Measurements from ENCODE around the gene L3MBTL4.
"Not testable (repeated sequence)": the region's sequence is repeated elsewhere in the genome, so short reads cannot be mapped to it uniquely, and the experiment has no call there.

Gene L3MBTL4

DNA sequence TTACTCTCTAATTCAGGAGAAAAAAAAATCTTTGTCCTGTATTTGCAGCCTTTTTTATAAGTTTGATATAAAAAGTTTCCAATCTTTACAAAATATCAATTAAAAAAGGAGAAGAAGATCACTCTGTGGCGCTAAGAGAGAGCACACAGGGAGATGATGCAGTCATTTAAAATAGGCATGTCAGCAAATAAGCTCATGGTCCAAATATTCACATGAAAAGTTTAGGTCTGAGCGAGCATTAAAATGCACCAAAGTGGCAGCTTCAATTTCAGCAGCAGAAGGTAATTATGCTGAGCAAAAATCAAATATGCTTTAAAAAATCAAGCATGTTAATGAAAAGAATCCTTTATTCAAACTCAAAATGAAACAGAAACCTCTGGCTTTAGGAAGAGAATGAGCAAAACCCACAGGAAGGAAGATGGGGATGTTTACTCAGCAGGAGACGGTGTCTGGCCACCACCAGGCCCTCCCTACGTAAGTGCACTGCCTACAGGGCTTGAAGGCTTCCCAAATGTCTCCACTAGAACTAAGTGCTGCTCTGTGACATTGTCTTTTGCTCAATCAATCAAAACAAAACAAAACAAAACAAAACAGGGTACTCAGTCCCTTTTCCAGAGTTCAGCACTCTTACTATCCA lies 120.4 kb downstream of the L3MBTL4 start:
- peak in 1 of 2 donors; percentile 13 for DNase-seq

DNA sequence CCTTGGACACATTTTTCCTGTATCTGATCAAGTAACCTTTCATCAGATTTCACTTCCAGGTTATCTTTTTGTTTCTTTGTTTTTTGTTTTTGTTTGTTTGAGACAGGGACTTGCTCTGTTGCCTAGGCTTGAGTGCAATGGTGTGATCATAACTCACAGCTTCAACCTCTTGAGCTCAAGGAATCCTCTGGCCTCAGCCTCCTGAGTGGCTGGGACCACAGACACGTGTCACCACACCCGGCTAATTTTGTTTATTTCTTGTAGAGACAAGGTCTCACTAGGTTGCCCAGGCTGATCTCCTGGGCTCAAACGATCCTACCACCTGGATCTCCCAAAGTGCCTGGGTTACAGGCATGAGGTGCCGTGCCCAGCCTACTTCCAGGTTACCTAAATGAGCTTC lies 124.9 kb downstream of the L3MBTL4 start:
- DNase-seq, result no peak

DNA sequence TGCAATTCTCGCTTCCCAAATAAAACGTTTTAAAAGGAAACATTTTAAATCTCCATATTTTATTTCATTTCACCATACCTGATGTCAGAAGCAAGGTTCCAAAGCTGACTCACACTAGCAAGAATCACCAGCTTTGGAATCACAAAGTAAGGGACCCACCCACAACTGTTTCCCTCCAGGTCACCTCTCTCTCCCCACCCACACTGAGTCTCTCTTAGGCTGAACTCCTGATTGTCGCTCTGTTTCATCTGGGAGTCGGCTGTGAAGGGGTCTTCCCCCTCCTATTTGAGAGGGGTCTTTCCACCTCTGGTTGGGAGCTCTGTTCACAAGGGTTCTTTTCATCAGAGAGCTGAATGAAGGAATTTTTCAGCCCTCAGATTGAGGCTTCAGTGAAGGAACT lies 128.1 kb downstream of the L3MBTL4 start:
- DNase-seq, result no peak

DNA sequence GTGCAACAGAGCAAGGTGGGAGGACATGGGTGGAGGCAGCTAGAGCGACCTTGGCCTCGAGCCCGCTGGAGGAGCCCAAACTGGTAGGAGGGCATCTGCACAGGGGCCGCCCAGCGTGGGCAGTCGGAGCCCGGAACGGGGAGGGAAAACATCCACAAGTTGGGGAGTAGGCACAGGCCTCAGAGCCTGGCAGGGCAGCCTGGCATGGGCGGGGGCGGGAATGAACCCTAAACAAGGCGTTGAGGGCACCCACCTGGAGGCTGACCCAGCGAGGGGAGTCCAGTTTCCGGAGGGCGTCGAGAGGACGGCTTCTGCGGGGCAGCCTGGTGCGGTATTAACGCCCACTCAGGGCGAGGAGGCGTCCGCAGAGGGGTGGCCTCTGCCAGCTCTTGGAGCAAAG lies 129.9 kb downstream of the L3MBTL4 start:
- no peak for DNase-seq

DNA sequence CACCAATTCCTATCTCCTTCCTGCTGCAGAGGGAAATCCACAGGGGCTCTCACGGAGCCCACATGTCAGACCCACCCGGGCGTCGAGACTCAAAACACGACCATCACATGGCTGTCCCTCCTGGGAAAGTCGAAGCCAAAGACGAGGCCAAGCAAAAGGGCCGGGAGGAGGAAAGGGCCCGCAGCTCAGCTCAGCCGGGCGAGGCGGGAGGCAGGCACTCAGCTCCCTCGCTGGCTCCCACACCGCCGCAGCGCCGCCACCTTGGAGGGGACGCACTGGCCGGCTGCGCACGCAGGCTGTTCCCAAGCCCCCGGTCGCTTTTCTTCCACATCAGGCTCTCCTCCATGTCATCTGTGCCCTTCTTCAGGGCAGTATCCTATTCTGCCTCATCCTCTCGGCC lies 130.4 kb downstream of the L3MBTL4 start:
- DNase-seq, result no peak

DNA sequence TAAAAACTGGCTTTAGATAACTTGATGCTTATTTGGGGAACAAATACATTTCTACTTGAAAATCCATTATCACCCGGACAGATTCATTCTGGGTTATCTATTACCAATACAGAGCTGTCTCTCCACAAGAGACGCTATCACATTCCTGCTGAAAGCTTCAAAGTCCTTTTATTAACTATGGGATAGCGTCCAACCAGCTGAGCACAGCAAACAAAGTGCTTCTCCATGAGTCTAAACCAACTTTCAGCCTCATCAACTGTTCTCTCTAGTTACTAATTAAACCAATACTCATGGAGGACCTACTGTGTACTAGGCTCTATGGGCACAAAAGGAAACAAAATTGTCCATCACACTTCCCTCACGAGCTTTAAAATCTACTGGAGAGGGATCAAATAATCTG lies 132.8 kb downstream of the L3MBTL4 start:
- DNase-seq, result no peak

DNA sequence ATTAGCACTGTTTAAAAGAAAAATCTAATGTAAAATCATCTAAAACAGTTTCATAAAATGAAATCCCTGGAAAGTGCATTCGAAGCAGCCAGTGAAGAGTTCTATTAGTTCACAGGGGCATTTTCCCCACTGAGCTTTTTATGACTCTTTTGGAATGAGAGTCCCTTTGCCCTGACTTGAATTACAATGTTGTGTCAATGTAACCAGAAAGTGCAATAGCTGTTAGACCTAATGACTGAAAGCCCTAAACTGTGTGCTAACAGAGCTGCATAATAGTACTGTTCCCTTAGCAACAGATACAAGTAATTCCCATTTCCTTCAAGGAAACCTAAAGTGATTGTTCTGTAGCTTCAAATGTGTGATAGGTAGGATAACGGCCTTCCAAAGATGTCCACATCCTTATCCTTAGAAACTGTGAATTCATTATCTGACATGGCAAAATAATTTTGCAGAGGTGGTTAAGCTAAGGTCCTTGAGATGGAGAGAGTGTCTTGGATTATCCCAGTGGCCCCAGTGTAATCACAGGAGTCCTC lies 134.4 kb downstream of the L3MBTL4 start:
- no peak for DNase-seq

DNA sequence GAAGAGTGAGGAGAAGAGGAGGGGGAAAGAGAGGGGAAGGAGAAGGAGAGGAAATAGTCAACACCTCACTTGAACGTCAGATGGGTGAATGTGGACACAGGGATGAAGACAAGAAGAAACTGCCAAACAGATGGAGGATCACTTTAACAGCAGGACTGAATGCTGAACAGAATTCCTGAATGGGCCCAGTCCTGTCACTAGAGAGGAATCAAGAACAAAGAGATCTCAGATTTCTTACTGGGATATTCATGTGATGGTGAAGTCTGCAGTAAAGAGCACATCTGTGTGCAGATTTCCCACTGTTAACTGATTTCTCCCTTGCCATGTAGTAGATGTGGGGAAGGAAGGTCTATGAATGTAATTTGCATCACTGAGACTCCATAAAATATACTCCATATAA lies 135.4 kb downstream of the L3MBTL4 start:
- DNase-seq, result no peak

DNA sequence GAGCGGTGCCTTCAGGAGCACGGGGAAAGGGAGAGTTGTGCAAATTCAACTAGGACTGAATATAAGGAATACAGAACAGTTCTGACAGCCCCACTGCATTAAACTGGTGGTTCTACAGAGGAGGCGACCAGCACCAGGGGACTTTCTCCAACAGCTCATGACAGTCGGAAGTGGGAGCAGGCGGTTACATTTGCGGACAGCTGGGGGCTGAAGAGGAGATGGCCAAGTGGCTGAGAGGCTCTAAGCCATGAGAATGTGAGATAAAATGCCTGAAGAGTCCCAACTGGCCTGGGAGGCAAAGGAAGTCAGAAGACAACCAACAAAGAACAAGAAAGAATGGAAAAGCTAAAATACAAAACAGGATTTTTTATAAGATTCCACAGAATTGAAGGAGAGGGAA lies 141.3 kb downstream of the L3MBTL4 start:
- no peak for DNase-seq

DNA sequence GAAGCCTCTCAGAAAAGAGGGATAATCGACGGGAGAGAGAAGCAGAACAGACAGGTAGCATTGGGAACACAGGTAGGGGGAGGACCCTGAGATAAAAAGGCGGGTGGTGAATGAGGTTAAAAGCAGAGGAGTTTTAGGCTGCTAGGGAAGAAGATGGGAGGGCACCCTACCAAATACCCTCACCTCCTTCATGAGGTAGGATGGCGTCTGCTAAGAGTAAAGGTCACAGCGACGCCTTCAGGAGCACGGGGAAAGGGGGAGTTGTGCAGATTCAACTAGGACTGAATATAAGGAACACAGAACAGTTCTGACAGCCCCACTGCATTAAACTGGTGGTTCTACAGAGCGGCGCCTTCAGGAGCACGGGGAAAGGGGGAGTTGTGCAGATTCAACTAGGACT lies 142.6 kb downstream of the L3MBTL4 start:
- not testable (repeated sequence) for DNase-seq

DNA sequence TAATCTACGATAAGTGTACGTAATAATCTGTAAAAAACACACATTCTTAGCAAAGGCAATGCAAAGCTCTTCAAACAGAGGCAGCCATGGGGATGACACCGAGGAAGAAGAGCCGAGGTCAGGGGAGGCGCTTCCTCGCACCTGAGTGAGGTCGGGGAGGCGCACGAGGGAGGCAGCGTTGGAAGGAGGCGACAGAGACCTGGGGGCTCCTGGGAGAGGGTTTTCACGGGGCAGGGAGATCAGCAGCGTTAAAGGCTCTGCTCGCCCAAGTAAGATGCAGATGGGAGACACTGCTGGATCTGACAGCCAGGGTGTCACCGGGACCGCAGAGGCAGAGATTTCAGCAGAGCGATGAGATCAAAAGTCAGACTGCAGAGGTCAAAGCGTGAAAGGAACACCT lies 143.1 kb downstream of the L3MBTL4 start:
- DNase-seq, result no peak

DNA sequence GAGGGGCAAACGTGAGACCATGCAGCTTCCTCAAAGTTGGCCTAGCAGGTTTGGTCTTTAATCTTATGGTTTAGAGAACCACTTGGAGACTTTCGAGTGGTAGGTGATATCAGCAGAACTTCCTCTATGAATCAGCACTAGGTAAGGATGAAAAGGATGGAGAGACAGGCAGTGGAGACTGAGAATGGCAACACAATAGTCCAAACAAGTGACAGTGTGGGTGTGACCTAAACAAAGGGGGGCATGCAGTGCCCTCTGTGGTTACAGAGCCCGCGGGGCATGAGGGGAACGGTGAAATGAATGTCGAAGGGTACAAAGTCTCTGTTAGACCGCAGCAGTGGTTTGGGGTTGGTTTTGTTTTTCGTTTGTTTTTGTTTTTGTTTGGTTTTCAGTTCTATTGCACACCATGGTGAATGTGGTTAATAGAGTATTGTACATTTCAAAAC lies 143.9 kb downstream of the L3MBTL4 start:
- DNase-seq, result no peak

DNA sequence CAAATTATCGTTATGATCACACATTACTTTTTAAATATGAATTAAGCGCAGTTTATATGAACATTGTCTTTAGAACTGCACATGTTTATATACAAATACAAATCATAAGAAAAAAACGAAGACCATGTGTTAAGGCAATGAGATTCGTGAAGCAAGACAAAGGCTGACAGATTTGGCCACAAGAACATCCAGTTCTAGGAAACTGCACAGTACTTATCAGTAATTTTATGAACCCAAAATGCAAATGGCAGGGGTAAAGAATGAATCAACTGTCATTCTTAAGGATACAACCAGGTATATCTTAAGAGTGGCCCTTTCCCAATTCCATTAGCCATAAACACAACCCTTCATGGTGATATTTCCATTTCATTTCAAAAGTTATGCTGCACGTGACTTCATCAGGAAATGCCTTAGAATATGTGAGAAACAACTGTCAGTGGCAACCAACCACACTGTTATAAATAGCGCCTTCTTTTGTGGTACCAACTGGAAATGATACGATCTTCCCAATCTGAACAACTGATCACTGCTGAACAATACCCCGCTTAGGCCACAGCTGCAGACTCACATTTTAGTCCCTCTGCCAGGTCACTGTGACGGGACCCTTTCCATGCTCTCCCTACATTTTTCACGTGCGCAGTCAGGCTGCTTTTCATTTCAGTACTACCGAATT lies 144.9 kb downstream of the L3MBTL4 start:
- DNase-seq, result peak in 1 of 2 donors; percentile 1

DNA sequence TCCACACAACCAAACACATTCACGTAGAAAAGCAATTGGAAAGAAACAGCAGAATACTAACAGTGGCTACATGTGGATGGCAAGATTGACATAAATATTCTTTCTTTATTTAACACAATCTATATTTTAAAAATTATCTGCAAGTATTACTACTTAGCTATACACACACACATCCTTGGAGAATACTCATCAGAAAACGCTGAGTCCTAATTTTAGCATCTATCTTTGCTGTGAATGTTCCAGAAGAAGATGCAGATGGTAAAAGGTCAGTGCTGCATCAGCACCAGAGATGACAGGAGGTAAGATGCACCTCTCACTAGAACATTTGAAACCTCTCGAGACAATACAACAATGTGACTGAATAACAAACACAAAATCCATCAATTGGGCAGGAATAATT lies 148.5 kb downstream of the L3MBTL4 start:
- DNase-seq, result no peak

DNA sequence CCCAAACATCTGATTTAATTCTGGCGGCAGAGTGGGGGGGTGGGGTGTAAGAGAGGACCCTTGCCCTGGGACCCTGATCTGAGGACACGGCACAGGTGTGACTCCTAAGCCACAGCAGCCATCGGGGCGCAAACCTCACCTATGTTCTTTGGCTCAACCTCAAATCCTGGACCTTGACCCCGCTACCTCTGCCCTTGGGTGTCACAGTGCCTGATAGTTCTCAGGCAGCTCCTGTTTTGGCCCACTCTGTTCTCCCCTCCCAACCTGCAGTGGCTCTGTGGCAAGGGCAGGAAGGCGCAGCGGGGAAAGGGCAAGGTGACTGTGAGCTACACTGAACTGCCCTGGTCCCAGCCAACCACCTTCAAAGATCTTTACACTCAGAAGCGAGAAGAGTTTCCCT lies 152.8 kb downstream of the L3MBTL4 start:
- DNase-seq, result no peak

DNA sequence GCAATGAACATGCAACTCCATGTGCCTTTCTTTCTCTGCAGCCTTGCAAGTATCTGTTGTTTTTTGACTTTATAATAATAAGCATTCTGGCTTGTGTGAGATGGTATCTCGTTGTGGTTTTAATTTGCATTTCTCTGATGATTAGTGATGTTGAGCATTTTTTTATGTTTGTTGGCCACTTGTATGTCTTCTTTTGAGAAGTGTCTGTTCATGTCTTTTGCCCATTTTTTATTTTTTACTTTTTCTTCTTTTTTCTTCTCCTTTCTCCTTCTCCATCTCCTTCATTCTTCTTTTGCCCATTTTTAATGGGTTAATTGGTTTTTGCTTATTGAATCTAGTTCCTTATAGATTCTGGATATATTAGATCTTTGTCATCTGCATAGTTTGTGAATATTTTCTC lies 155.4 kb downstream of the L3MBTL4 start:
- not testable (repeated sequence) for DNase-seq

DNA sequence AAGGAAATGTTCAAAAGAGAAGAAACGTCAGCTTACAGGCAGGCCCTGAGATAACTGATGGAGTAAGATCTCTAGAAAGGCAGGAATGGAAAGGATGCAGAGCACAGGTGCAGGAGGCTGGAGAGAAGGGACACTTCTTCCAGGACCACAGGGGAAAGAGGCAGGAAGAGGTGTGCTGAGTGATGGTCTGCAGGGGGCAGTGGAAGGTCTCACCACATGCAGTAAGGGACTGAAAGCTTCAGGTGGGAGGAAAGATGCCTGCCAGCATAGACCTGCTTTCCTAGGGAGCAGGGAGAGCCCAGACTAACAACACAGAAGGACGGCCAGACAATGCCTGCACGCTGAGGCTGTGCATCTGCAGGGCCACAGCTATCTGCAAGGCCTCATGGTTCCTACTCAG lies 156.8 kb downstream of the L3MBTL4 start:
- no peak for DNase-seq

DNA sequence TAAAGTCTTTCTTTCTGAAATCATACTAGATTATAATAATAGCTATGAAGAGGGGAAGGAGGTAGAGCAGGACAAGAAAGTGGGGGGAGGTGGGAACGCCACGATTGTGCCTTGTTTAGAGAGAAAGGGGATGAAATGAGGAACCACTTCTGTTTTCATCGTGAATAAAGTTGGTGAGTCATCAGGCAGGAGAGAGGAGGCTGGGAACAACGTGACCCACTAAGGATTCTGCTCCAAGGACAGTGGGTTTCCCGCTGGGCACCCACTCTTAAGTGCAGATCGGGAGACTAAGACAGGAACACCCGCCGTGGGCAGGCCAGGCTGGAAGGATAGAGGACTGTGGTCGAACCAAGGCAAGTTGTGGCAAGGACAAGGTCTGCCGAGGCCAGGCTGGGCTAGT lies 158.2 kb downstream of the L3MBTL4 start:
- DNase-seq, result no peak

DNA sequence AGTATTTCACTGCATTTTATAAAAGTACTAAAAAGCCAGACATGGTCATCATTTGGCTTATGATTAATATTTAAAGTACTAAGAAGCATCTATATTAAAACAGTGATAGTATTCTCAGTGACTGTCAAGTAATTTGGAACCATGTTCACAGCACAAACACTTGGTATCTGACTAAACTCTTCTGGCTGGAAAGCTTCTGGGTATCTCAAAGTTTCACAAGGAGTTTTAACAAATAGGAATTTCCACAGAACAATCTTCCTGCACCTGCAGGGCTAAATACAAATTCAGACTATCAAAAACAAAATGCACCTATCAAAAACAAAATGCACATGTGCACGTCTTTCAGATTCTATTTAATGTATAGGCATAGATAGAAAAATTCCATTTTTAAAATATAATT lies 158.8 kb downstream of the L3MBTL4 start:
- no peak for DNase-seq

DNA sequence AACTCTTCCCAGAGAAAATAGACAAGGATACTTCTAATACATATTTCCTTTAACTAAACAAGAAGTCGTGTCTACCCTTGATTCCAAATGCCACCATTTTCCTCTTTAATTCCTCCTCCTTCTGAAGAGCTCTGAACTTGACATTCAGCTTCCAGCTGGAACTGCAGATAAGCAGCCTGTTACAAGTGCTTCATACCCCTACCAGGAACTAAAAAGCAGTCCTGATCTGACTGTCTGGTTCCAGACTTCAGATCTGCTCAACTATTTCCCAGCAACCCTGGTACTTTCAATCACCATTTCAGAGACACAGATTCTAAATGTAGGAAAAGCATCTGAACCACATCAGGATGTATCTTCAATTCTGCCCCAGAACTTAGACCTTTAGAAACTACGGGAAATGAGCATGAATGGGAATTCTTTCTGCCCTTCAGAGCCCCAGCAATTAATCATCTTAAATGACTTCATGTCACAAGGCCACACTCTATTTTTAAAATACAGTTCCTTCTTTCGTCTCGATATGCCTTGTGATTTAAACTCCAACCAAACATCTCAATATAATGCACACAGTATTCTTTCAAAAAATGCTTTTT lies 159.5 kb downstream of the L3MBTL4 start:
- no peak for DNase-seq

DNA sequence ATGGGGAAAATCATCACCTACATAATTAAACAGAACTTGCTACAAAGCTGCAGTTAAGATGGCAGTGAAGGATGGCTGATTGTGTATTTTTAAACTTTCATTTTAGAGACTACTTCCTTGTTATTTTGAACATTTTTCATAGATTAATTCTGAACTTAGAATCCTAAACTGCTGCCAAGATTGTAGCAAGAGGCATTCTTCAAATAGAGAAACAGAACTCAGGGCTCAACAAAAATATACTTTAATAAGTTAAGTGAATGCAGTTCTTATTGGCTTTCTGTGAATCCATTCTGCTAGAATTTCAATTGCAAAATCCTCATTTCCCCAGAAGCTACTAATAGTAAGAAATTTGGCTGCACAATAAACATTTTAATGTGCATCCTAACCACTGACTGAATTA lies 160.3 kb downstream of the L3MBTL4 start:
- DNase-seq, result no peak

DNA sequence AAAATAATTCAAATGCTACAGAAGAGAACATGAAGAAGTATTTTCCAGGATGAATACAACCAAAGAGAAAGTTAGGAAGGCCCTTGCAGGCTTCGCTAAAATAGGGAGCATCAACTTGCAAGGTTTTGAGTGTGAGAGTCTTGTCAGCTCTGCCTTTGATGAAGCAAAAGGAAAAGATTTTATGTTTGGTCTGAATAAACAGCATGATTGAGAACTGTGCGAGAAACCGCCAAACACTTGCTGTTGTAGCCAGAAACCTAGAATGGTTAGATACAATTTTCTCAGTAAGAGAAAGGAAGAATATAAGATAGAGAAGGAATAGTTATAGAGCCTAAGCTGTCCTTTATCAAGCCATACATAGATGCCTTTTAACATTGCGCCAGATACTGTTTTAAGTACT lies 163.6 kb downstream of the L3MBTL4 start:
- no peak for DNase-seq

DNA sequence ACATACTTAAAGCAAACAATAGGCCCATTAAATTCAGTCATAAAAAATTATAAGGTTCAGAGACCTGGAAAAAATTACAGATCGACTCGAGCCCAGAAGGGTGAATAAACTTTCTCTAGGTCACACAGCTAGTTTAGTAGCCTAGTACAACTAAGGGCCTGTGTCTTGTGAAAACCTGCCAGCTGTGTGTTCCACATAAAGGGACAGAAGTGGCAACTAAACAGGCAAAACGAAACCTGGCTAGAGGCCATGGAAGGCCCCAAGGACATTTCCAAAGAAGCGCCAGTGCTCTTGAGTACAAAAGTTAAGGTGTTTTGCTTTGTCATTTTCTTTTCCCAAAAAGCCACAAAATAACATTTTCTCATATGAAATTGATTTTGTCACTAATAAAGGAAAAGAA lies 164.9 kb downstream of the L3MBTL4 start:
- DNase-seq, result no peak

DNA sequence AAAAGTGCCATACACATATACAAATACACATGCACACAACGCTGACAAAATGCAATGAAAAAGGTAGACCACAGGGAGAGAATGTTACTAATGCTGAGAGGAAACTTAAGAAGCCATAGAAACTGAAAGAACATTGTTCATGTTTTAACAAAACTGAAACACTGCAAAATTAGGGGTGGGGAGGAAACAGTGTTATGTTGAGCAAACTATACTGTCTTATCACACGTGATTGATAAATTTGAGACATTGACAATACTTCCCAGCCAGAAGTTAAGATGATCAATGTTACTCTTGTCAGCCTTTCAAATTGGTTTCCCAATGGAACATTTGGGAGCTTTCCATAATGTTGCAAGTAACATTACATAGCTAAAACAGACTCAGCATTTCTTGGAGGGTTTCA lies 165.5 kb downstream of the L3MBTL4 start:
- no peak for DNase-seq
